Stomach smooth muscle (tissue), 2 donors: Measurements from ENCODE around the gene BTNL8.
"Not testable (repeated sequence)": the region's sequence is repeated elsewhere in the genome, so short reads cannot be mapped to it uniquely, and the experiment has no call there.

Experiments used
- H3K27ac ChIP-seq: one replicate; pipeline ENCODE4 v1.7.0; 2013; ENCODE audit warnings: mild to moderate bottlenecking, low read length, inconsistent platforms
- H3K27me3 ChIP-seq, 2 donors: one replicate each; pipeline ENCODE4 v1.7.0; 2013; ENCODE audit warnings: low read length in 2 of 2; ENCODE audit not compliant: insufficient read depth in 2 of 2, control insufficient read depth in 1 of 2
- H3K36me3 ChIP-seq, 2 donors: one replicate each; pipeline ENCODE4 v1.7.0; 2013; ENCODE audit warnings: low read length in 2 of 2; ENCODE audit not compliant: control insufficient read depth in 2 of 2, insufficient read depth in 2 of 2
- H3K4me1 ChIP-seq: one replicate; pipeline ENCODE4 v1.7.0; 2013; ENCODE audit warnings: low read length; ENCODE audit not compliant: control insufficient read depth, insufficient read depth
- H3K4me3 ChIP-seq, 2 donors: one replicate each; pipeline ENCODE4 v1.7.0; 2013; ENCODE audit warnings: low read length in 2 of 2
- H3K9ac ChIP-seq, 2 donors: one replicate each; pipeline ENCODE4 v1.7.0; 2013; ENCODE audit warnings: low read length in 2 of 2, mild to moderate bottlenecking in 1 of 2
- H3K9me3 ChIP-seq, 2 donors: one replicate each; pipeline ENCODE4 v1.7.0; 2013; ENCODE audit warnings: low read length in 2 of 2; ENCODE audit not compliant: control insufficient read depth in 2 of 2
- donor health status: healthy.
- donor health status: Pancreatic carcinoma.

Gene BTNL8

GRCh38 chr5:180885845-180886529 lies 13.0 kb upstream of the BTNL8 start:
- not testable (repeated sequence) for H3K4me3 ChIP-seq, H3K9me3 ChIP-seq, H3K9ac ChIP-seq, H3K4me1 ChIP-seq, H3K36me3 ChIP-seq, H3K27ac ChIP-seq, H3K27me3 ChIP-seq

- H3K9ac ChIP-seq: no peak overlapping the region
- no peaks in the 10 kb centered on the region for H3K36me3 ChIP-seq
- H3K4me3 ChIP-seq: no peak overlapping the region
- H3K27ac ChIP-seq: no peak overlapping the region
- no peaks in the 10 kb centered on the region for H3K9me3 ChIP-seq
- H3K4me1 ChIP-seq: no peaks in the 10 kb centered on the region
- no peaks in the 10 kb centered on the region for H3K27me3 ChIP-seq
Observed at GRCh38 chr5:180889381-180889780, 9.6 kb upstream of the BTNL8 start.

- H3K4me3 ChIP-seq, H3K9me3 ChIP-seq, H3K4me1 ChIP-seq, H3K36me3 ChIP-seq, H3K27me3 ChIP-seq, H3K9ac ChIP-seq, H3K27ac ChIP-seq: not testable (repeated sequence)
Observed at GRCh38 chr5:180895330-180895729, 3.6 kb upstream of the BTNL8 start.

- Histone ChIP-seq H3K9ac (no peak overlapping the region), H3K4me3 (no peak overlapping the region)
Observed at GRCh38 chr5:180900178-180900577, 1.2 kb downstream of the BTNL8 start.

GRCh38 chr5:180901319-180902009 lies 2.5 kb downstream of the BTNL8 start:
- no peaks in the 10 kb centered on the region for H3K36me3 ChIP-seq
- H3K9me3 ChIP-seq: no peaks in the 10 kb centered on the region
- no peak overlapping the region for H3K27ac ChIP-seq
- H3K4me3 ChIP-seq: no peak overlapping the region
- no peak overlapping the region for H3K9ac ChIP-seq
- peaks cover 5% of the 10 kb centered on the region for H3K4me1 ChIP-seq
- H3K27me3 ChIP-seq: no peaks in the 10 kb centered on the region

More at GRCh38 chr5:180900178-180900577, 1.2 kb downstream of the BTNL8 start:
- Histone ChIP-seq H3K36me3 (no peaks in the 10 kb centered on the region), H3K4me1 (peaks cover 5% of the 10 kb centered on the region), H3K9me3 (no peaks in the 10 kb centered on the region), H3K27ac (no peak overlapping the region), H3K27me3 (no peaks in the 10 kb centered on the region)

- Histone ChIP-seq H3K27ac (no peak overlapping the region), H3K4me3 (no peak overlapping the region)
Observed at GRCh38 chr5:180908400-180908799, 9.4 kb downstream of the BTNL8 start.

GRCh38 chr5:180908998-180909731 lies 10.2 kb downstream of the BTNL8 start:
- Histone ChIP-seq H3K4me3 (no peak overlapping the region), H3K9ac (no peak overlapping the region), H3K4me1 (no peaks in the 10 kb centered on the region), H3K9me3 (no peaks in the 10 kb centered on the region), H3K27me3 (no peaks in the 10 kb centered on the region), H3K27ac (no peak overlapping the region), H3K36me3 (no peaks in the 10 kb centered on the region)

More at GRCh38 chr5:180908400-180908799, 9.4 kb downstream of the BTNL8 start:
- H3K36me3 ChIP-seq: no peaks in the 10 kb centered on the region
- no peaks in the 10 kb centered on the region for H3K4me1 ChIP-seq
- no peak overlapping the region for H3K9ac ChIP-seq
- no peaks in the 10 kb centered on the region for H3K9me3 ChIP-seq
- H3K27me3 ChIP-seq: no peaks in the 10 kb centered on the region

- Histone ChIP-seq H3K27ac (no peak overlapping the region), H3K27me3 (no peaks in the 10 kb centered on the region), H3K36me3 (no peaks in the 10 kb centered on the region), H3K9me3 (no peaks in the 10 kb centered on the region), H3K4me3 (no peak overlapping the region), H3K4me1 (no peaks in the 10 kb centered on the region), H3K9ac (no peak overlapping the region)
Observed at GRCh38 chr5:180909782-180910181, 10.8 kb downstream of the BTNL8 start.

GRCh38 chr5:180910182-180910581 lies 11.2 kb downstream of the BTNL8 start:
- Histone ChIP-seq H3K27ac (no peak overlapping the region), H3K27me3 (no peaks in the 10 kb centered on the region), H3K9me3 (no peaks in the 10 kb centered on the region), H3K9ac (no peak overlapping the region), H3K36me3 (no peaks in the 10 kb centered on the region), H3K4me1 (no peaks in the 10 kb centered on the region), H3K4me3 (no peak overlapping the region)

GRCh38 chr5:180910735-180911134 lies 11.8 kb downstream of the BTNL8 start:
- no peaks in the 10 kb centered on the region for H3K27me3 ChIP-seq
- no peaks in the 10 kb centered on the region for H3K9me3 ChIP-seq
- no peaks in the 10 kb centered on the region for H3K4me1 ChIP-seq
- no peak overlapping the region for H3K27ac ChIP-seq
- no peak overlapping the region for H3K4me3 ChIP-seq
- H3K9ac ChIP-seq: no peak overlapping the region
- H3K36me3 ChIP-seq: no peaks in the 10 kb centered on the region

GRCh38 chr5:180914646-180915045 lies 15.7 kb downstream of the BTNL8 start:
- Histone ChIP-seq H3K4me3 (no peak overlapping the region), H3K9me3 (no peaks in the 10 kb centered on the region), H3K27me3 (no peaks in the 10 kb centered on the region), H3K9ac (no peak overlapping the region), H3K36me3 (no peaks in the 10 kb centered on the region), H3K4me1 (no peaks in the 10 kb centered on the region), H3K27ac (no peak overlapping the region)
